ENCODE data around the gene FAT3.

FAT3 gene

GRCh38 chr11:92249156-92249753 lies 24.6 kb downstream of the FAT3 start:
- H3K27ac ChIP-seq (replicated peaks) = no peak overlapping the region
- DNase-seq (ENCODE audit: low read depth in 1 of 2, low spot score in 1 of 2) = no peak
- TF ChIP-seq, protein P1, sequence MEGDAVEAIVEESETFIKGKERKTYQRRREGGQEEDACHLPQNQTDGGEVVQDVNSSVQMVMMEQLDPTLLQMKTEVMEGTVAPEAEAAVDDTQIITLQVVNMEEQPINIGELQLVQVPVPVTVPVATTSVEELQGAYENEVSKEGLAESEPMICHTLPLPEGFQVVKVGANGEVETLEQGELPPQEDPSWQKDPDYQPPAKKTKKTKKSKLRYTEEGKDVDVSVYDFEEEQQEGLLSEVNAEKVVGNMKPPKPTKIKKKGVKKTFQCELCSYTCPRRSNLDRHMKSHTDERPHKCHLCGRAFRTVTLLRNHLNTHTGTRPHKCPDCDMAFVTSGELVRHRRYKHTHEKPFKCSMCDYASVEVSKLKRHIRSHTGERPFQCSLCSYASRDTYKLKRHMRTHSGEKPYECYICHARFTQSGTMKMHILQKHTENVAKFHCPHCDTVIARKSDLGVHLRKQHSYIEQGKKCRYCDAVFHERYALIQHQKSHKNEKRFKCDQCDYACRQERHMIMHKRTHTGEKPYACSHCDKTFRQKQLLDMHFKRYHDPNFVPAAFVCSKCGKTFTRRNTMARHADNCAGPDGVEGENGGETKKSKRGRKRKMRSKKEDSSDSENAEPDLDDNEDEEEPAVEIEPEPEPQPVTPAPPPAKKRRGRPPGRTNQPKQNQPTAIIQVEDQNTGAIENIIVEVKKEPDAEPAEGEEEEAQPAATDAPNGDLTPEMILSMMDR (IDR thresholded peaks at IDR 0.05; ENCODE audit: insufficient read depth, low read length) = no peak
- TF ChIP-seq GABPA (IDR thresholded peaks at IDR 0.05; ENCODE audit: low read depth) = no peak
- no peaks in the 10 kb centered on the region for H3K27me3 ChIP-seq (ENCODE audit: insufficient read depth, poor library complexity, severe bottlenecking)
- H3K4me3 ChIP-seq (replicated peaks; ENCODE audit: insufficient read depth, low read length) = no peak overlapping the region

GRCh38 chr11:92251980-92252379 lies 27.4 kb downstream of the FAT3 start:
- H3K27me3 ChIP-seq (ENCODE audit: insufficient read depth, poor library complexity, severe bottlenecking) = no peaks in the 10 kb centered on the region

DNA sequence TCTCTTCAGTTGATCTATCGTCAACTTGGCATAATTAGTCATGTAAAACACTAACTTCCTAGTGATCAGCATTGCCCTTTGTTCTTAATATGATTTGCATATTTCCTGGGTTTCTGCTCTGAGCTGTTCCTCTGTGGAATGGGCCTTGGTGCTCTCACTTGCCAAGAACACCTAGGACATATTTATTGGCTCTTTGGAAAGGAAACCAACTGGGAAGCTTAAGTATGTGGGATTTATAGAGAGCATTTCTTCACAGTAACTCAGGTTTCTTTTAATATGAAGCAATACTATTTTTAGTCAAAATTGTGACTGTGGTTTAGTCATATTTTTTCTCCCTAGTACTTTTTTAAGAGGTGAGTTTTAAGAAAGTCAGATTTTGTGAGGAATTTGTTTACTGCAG lies 28.8 kb downstream of the FAT3 start:
- Histone ChIP-seq H3K27ac (replicated peaks) (no peak overlapping the region), H3K4me3 (replicated peaks; ENCODE audit: insufficient read depth, low read length) (no peak overlapping the region), H3K27me3 (ENCODE audit: insufficient read depth, poor library complexity, severe bottlenecking) (no peaks in the 10 kb centered on the region)
- DNase-seq (ENCODE audit: low read depth in 1 of 2, low spot score in 1 of 2) = no peak
- TF ChIP-seq POLR2AphosphoS5 (IDR thresholded peaks at IDR 0.05; ENCODE audit: low read depth) (no peak), GABPA (IDR thresholded peaks at IDR 0.05; ENCODE audit: low read depth) (no peak), REST (IDR thresholded peaks at IDR 0.05; ENCODE audit: insufficient replicate concordance, low read depth) (no peak), SPI1 (IDR thresholded peaks at IDR 0.05; ENCODE audit: borderline replicate concordance, low read depth) (no peak)
- TF ChIP-seq, protein P1 (IDR thresholded peaks at IDR 0.05; ENCODE audit: insufficient read depth, low read length) = no peak

More at GRCh38 chr11:92251980-92252379, 27.4 kb downstream of the FAT3 start:
- no peak for DNase-seq (ENCODE audit: low read depth in 1 of 2, low spot score in 1 of 2)
- TF ChIP-seq POLR2AphosphoS5 (IDR thresholded peaks at IDR 0.05; ENCODE audit: low read depth) (no peak), SPI1 (IDR thresholded peaks at IDR 0.05; ENCODE audit: borderline replicate concordance, low read depth) (no peak), GABPA (IDR thresholded peaks at IDR 0.05; ENCODE audit: low read depth) (no peak), REST (IDR thresholded peaks at IDR 0.05; ENCODE audit: insufficient replicate concordance, low read depth) (no peak)
- TF ChIP-seq, protein P1 (IDR thresholded peaks at IDR 0.05; ENCODE audit: insufficient read depth, low read length) = no peak
- H3K4me3 ChIP-seq (replicated peaks; ENCODE audit: insufficient read depth, low read length) = no peak overlapping the region
- H3K27ac ChIP-seq (replicated peaks) = no peak overlapping the region

- Histone ChIP-seq H3K27ac (replicated peaks) (no peak overlapping the region), H3K4me3 (replicated peaks; ENCODE audit: insufficient read depth, low read length) (no peak overlapping the region), H3K27me3 (ENCODE audit: insufficient read depth, poor library complexity, severe bottlenecking) (no peaks in the 10 kb centered on the region)
- TF ChIP-seq GABPA (IDR thresholded peaks at IDR 0.05; ENCODE audit: low read depth) (no peak), REST (IDR thresholded peaks at IDR 0.05; ENCODE audit: insufficient replicate concordance, low read depth) (no peak), POLR2AphosphoS5 (IDR thresholded peaks at IDR 0.05; ENCODE audit: low read depth) (no peak), SPI1 (IDR thresholded peaks at IDR 0.05; ENCODE audit: borderline replicate concordance, low read depth) (no peak)
- TF ChIP-seq, protein P1 (IDR thresholded peaks at IDR 0.05; ENCODE audit: insufficient read depth, low read length) = no peak
- no peak for DNase-seq (ENCODE audit: low read depth in 1 of 2, low spot score in 1 of 2)
Observed at GRCh38 chr11:92253945-92254344, 29.3 kb downstream of the FAT3 start.
